Nephron (organoid): ENCODE measurements around the gene MOB3B.

Source experiments
- H3K27ac Mint-ChIP-seq, 3 experiments: 2 replicates each; pipeline ENCODE4 v1.8.0; 2020; ENCODE audit warnings: mixed read lengths in 3 of 3, mild to moderate bottlenecking in 2 of 3, moderate library complexity in 1 of 3
- H3K27me3 Mint-ChIP-seq: 2 replicates; pipeline ENCODE4 v1.8.0; 2021; ENCODE audit warnings: low read depth, mild to moderate bottlenecking, moderate library complexity, mixed read lengths
- H3K36me3 Mint-ChIP-seq: 2 replicates; pipeline ENCODE4 v1.8.0; 2020; ENCODE audit warnings: low read depth, mixed read lengths
- H3K4me1 Mint-ChIP-seq: 2 replicates; pipeline ENCODE4 v1.8.0; 2020; ENCODE audit warnings: mixed read lengths
- H3K4me3 Mint-ChIP-seq, 3 experiments: 2 replicates each; pipeline ENCODE4 v1.8.0; 2020; ENCODE audit warnings: mild to moderate bottlenecking in 3 of 3, mixed read lengths in 3 of 3, moderate library complexity in 2 of 3
- H3K9me3 Mint-ChIP-seq: 2 replicates; pipeline ENCODE4 v1.8.0; 2020; ENCODE audit warnings: mixed read lengths
- CTCF ChIP-seq, 3 experiments: fragments of 200-600 bp; sonication (generic); IDR thresholded peaks; one replicate each; pipeline ENCODE4 v1.5.0; 2021; ENCODE audit warnings: antibody characterized with exemption in 3 of 3; ENCODE audit not compliant: unreplicated experiment in 3 of 3

Gene MOB3B

GRCh38 chr9:27571011-27571410, 41.4 kb upstream of the MOB3B start:
- no peak for TF ChIP-seq CTCF (IDR thresholded peaks at IDR 0.05; ENCODE audit: unreplicated experiment in 3 of 3)
- no peaks in the 10 kb centered on the region for H3K27me3 Mint-ChIP-seq
- H3K36me3 Mint-ChIP-seq = peaks cover 4% of the 10 kb centered on the region
- peaks cover 28% of the 10 kb centered on the region for H3K4me1 Mint-ChIP-seq
- no peaks in the 10 kb centered on the region for H3K9me3 Mint-ChIP-seq
- H3K4me3 Mint-ChIP-seq = peak overlapping the region; percentile 10 to 65 (median 19)
- H3K27ac Mint-ChIP-seq = peak overlapping the region in 1 of 3 experiments; percentile 29

GRCh38 chr9:27569406-27569805, 39.8 kb upstream of the MOB3B start:
- no peak overlapping the region for H3K4me3 Mint-ChIP-seq
- no peaks in the 10 kb centered on the region for H3K27me3 Mint-ChIP-seq
- no peak overlapping the region for H3K27ac Mint-ChIP-seq
- H3K4me1 Mint-ChIP-seq = peaks cover 24% of the 10 kb centered on the region
- H3K36me3 Mint-ChIP-seq = peaks cover 11% of the 10 kb centered on the region
- H3K9me3 Mint-ChIP-seq = no peaks in the 10 kb centered on the region
- TF ChIP-seq CTCF (IDR thresholded peaks at IDR 0.05; ENCODE audit: unreplicated experiment in 3 of 3) = no peak

- H3K27me3 Mint-ChIP-seq = no peaks in the 10 kb centered on the region
- no peak overlapping the region for H3K27ac Mint-ChIP-seq
- TF ChIP-seq CTCF (IDR thresholded peaks at IDR 0.05; ENCODE audit: unreplicated experiment in 3 of 3) = no peak
- no peaks in the 10 kb centered on the region for H3K9me3 Mint-ChIP-seq
- H3K4me1 Mint-ChIP-seq = peaks cover 6% of the 10 kb centered on the region
- no peak overlapping the region for H3K4me3 Mint-ChIP-seq
- peaks cover 22% of the 10 kb centered on the region for H3K36me3 Mint-ChIP-seq
Measured at GRCh38 chr9:27566118-27566517, 36.5 kb upstream of the MOB3B start.

GRCh38 chr9:27565696-27566095, 36.1 kb upstream of the MOB3B start:
- Mint-ChIP-seq H3K4me1 (peaks cover 2% of the 10 kb centered on the region), H3K27ac (no peak overlapping the region), H3K36me3 (peaks cover 25% of the 10 kb centered on the region), H3K9me3 (no peaks in the 10 kb centered on the region), H3K27me3 (no peaks in the 10 kb centered on the region), H3K4me3 (no peak overlapping the region)
- TF ChIP-seq CTCF (IDR thresholded peaks at IDR 0.05; ENCODE audit: unreplicated experiment in 3 of 3) = no peak

GRCh38 chr9:27564670-27565069, 35.1 kb upstream of the MOB3B start:
- Mint-ChIP-seq H3K4me3 (no peak overlapping the region), H3K9me3 (no peaks in the 10 kb centered on the region), H3K27ac (no peak overlapping the region), H3K27me3 (no peaks in the 10 kb centered on the region), H3K4me1 (no peaks in the 10 kb centered on the region), H3K36me3 (peaks cover 25% of the 10 kb centered on the region)
- no peak for TF ChIP-seq CTCF (IDR thresholded peaks at IDR 0.05; ENCODE audit: unreplicated experiment in 3 of 3)

GRCh38 chr9:27563738-27564430, 34.3 kb upstream of the MOB3B start:
- TF ChIP-seq CTCF (IDR thresholded peaks at IDR 0.05; ENCODE audit: unreplicated experiment in 3 of 3) = no peak
- Mint-ChIP-seq H3K4me3 (no peak overlapping the region), H3K36me3 (peaks cover 25% of the 10 kb centered on the region), H3K27me3 (no peaks in the 10 kb centered on the region), H3K9me3 (no peaks in the 10 kb centered on the region), H3K4me1 (no peaks in the 10 kb centered on the region), H3K27ac (no peak overlapping the region)
